T-helper 17 cell (primary cell): Measurements from ENCODE around the gene ARMC9. TPM values are rescaled to one million over a fixed set of nuclear protein-coding genes. Genes with fewer than 3 reads are reported as not detected.
A peak's percentile ranks its signal among the peaks of the same experiment; 100 is the strongest.

Experiments
- ATAC-seq: fragments of 150-1000 bp; cut with Tn5 transposase; 2 replicates; pipeline ENCODE4 v1.10.0; 2021; ENCODE audit warnings: mild to moderate bottlenecking, moderate library complexity
- DNase-seq, 3 donors: peaks; one replicate each; pipeline versions ENCODE4 v3.0.0 to v3.0.0-alpha.2; 2020 to 2021
- H3K9me3 ChIP-seq: one replicate; pipeline ENCODE4 v1.7.0; 2013; ENCODE audit warnings: low read length, mild to moderate bottlenecking; ENCODE audit not compliant: control insufficient read depth, poor library complexity, severe bottlenecking
- H3K27ac Mint-ChIP-seq: one replicate; pipeline ENCODE4 v1.8.0; 2022; ENCODE audit warnings: mild to moderate bottlenecking, moderate library complexity, mixed read lengths
- H3K27me3 Mint-ChIP-seq: one replicate; pipeline ENCODE4 v1.8.0; 2022; ENCODE audit warnings: mixed read lengths
- H3K36me3 Mint-ChIP-seq: one replicate; pipeline ENCODE4 v1.8.0; 2022; ENCODE audit warnings: low read depth, mixed read lengths
- H3K4me1 Mint-ChIP-seq: one replicate; pipeline ENCODE4 v1.8.0; 2022; ENCODE audit warnings: mild to moderate bottlenecking, mixed read lengths
- H3K4me3 Mint-ChIP-seq: one replicate; pipeline ENCODE4 v1.8.0; 2022; ENCODE audit warnings: mild to moderate bottlenecking, moderate library complexity, mixed read lengths
- total RNA-seq, 4 donors: library from RNA in 2 of 4; stranded (reverse) in 2 of 4; gene quantifications; one replicate each; pipeline ENCODE4 v1.2.3 and lab custom pipeline; 2022 to 2026

The ARMC9 gene
- total RNA-seq, 2 donors from 2014 or later: 0.37 to 0.73 TPM

DNA sequence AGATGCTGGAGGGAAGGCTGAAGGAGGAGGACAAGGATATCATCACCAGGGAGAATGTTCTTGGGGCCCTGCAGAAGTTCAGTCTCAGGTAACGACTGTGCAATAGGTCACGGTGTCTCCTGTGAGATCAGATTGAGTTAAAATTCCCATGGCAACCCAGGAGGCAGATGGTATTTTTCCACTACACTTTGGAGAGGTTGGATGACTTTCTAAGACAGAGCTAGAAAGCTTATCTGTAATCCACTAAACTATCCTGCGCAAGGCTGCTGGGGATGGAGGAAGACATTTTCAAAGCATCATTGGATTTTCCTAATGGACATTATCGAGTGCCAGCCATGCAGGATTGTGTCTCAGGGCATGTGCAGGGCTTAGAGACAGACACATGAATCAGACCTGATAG is 74.6 kb downstream of the ARMC9 start:
- ATAC-seq (no peak), DNase-seq (no peak)
- Mint-ChIP-seq H3K27ac (no peak overlapping the region), H3K4me1 (no peaks in the 10 kb centered on the region), H3K27me3 (peaks cover 31% of the 10 kb centered on the region), H3K4me3 (no peak overlapping the region), H3K36me3 (no peaks in the 10 kb centered on the region)
- no peaks in the 10 kb centered on the region for H3K9me3 ChIP-seq

DNA sequence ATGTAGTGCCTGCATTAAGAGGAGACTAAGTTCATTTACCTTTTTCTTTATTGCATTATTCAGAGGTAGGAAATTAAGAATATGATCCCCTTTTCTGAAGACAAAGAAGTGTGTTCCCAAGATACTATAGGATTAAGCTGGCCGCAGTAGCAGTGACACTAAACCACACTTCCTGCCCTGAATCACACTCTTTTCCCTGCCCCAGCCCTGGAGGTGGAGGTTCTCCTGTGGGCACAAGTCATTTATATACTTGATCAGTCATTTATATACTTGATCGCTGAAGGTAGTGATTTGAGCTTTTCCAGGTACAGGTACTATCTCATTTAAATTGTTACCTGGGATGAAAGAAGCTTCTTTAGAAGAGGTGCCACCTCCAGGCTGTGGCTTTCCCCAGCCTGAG is 78.6 kb downstream of the ARMC9 start:
- ATAC-seq (no peak), DNase-seq (no peak)
- H3K4me1 Mint-ChIP-seq: peaks cover 5% of the 10 kb centered on the region
- H3K9me3 ChIP-seq: no peaks in the 10 kb centered on the region
- H3K4me3 Mint-ChIP-seq: no peak overlapping the region
- H3K36me3 Mint-ChIP-seq: peaks cover 6% of the 10 kb centered on the region
- H3K27ac Mint-ChIP-seq: no peak overlapping the region
- H3K27me3 Mint-ChIP-seq: peaks cover 51% of the 10 kb centered on the region

DNA sequence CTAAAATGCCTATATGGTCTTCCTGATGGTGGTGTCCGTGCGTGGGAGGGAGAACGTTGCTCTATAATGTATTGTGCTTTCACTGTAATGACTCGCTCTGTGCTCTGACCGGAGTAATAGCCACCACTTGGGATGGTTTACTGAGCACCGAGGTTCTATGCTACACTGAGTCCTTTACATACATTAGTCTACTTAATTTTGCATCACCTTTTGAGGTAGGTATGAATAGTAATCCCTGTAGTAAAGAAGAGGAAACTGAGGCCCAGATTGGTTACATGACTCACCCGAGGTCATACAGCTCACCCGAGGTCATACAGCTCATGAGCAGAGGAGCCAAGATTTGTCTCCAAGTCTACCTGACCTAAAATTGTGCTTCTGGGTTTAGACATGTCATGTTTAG is 79.5 kb downstream of the ARMC9 start:
- Mint-ChIP-seq H3K36me3 (peaks cover 6% of the 10 kb centered on the region), H3K4me1 (peaks cover 5% of the 10 kb centered on the region), H3K27ac (no peak overlapping the region), H3K27me3 (peaks cover 58% of the 10 kb centered on the region), H3K4me3 (no peak overlapping the region)
- no peak for ATAC-seq
- H3K9me3 ChIP-seq: no peaks in the 10 kb centered on the region
- no peak for DNase-seq

DNA sequence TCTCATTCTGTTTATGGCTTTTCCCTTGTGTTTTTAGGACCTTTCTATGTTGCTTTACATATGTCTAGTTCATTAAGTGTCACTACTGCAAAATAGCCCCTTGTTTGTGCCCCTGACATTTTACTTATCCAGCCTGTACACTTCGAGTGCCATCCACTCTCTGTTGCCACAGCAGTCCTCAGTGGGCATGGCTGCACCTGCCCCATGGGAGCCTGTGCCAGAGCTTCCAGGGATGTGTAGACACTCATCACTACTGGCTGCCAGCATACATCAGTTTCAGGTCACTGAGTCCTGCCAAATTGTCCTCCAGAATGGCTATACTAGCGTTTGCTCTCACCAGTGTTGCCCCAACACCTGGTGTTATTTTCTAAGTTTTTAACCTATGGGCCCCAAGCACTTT is 80.4 kb downstream of the ARMC9 start:
- ATAC-seq (no peak), DNase-seq (no peak)
- Mint-ChIP-seq H3K4me1 (peaks cover 5% of the 10 kb centered on the region), H3K4me3 (no peak overlapping the region), H3K36me3 (peaks cover 6% of the 10 kb centered on the region), H3K27ac (no peak overlapping the region), H3K27me3 (peaks cover 61% of the 10 kb centered on the region)
- no peaks in the 10 kb centered on the region for H3K9me3 ChIP-seq

DNA sequence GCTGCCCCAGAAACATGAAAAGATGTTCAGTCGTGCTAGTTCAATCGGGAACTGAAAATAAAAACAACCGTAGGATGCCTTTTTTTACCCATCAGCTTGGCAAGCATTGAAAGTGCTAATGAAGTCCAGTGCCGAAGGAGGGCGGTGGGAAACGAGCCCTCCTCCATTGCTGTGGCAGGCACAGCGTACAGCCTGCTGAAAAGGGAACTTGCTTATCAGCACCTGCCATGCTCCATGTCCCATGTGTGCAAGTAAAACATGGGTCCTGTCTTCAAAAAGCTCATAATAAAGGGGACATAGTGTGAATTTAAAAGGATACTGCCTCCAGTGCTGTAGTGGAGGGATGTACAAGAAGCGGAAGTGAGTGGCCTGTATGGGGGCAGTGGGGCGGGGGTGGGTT is 82.4 kb downstream of the ARMC9 start:
- H3K9me3 ChIP-seq: no peaks in the 10 kb centered on the region
- DNase-seq (no peak), ATAC-seq (no peak)
- H3K27ac Mint-ChIP-seq: no peak overlapping the region
- peaks cover 6% of the 10 kb centered on the region for H3K36me3 Mint-ChIP-seq
- H3K4me1 Mint-ChIP-seq: peaks cover 5% of the 10 kb centered on the region
- no peak overlapping the region for H3K4me3 Mint-ChIP-seq
- peaks cover 68% of the 10 kb centered on the region for H3K27me3 Mint-ChIP-seq

DNA sequence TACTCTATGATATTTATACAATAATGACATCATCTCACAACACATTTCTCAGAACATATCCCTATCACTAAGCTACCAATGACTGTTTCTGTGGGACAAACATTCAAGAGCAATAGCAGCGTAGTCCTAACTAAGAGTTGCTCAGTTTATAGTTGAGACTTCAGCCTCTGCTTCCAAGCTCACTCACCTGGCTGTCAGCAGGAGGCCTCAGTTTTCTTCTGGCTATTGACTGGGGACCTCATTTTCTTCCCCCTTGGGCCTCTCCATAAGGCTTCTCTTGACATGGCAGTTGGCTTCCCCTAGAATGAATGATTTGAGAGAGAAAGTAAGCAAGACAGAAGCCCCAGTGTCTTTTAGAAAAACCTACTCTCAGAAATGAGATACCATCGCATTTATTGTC is 85.9 kb downstream of the ARMC9 start:
- H3K9me3 ChIP-seq: no peaks in the 10 kb centered on the region
- Mint-ChIP-seq H3K4me1 (peaks cover 5% of the 10 kb centered on the region), H3K27me3 (peaks cover 45% of the 10 kb centered on the region), H3K27ac (no peak overlapping the region), H3K36me3 (peaks cover 6% of the 10 kb centered on the region), H3K4me3 (no peak overlapping the region)
- DNase-seq (no peak), ATAC-seq (no peak)

DNA sequence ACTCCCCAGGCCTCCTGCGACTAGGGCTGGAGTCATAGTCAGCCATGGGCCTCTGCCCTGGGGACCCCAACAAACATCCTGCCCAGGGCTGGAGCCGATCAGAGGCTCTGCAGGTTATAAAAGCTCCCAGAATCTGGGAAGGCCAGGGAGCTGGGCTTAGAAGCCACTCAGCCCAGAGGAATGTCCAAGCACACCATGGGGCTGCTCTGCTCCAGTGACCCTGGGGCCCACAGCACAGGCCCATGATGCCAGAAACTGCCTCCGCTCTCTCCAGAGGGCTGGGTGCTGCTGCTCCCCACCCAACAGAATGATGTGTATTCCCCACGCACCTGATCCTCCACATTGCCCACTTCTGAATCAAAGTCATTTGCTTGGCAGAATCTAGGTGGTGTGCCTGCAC is 88.5 kb downstream of the ARMC9 start:
- no peak for DNase-seq
- Mint-ChIP-seq H3K27me3 (peaks cover 27% of the 10 kb centered on the region), H3K36me3 (no peaks in the 10 kb centered on the region), H3K27ac (no peak overlapping the region), H3K4me1 (no peaks in the 10 kb centered on the region), H3K4me3 (no peak overlapping the region)
- no peak for ATAC-seq
- H3K9me3 ChIP-seq: no peaks in the 10 kb centered on the region

DNA sequence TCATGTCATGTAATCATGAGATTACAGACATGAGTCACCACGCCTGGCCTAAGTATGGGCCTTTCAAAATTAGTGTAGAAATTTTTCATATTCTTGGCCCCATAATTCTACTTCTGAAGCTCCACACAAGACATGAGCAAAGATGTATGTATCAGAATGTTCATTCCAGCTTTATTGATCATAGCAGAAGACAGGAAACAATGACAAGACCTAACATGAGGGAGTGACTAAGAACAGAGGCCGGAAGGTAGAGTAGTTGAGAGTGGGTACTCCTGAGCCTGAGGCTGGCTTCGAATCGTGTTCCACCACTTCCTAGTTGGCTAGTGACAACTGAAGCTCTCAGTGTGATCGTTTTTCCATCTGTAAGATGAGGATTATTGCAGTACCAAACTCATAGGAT is 89.3 kb downstream of the ARMC9 start:
- Mint-ChIP-seq H3K36me3 (no peaks in the 10 kb centered on the region), H3K27me3 (peaks cover 19% of the 10 kb centered on the region), H3K4me1 (no peaks in the 10 kb centered on the region), H3K27ac (no peak overlapping the region), H3K4me3 (no peak overlapping the region)
- ATAC-seq: no peak
- DNase-seq: no peak
- H3K9me3 ChIP-seq: no peaks in the 10 kb centered on the region

DNA sequence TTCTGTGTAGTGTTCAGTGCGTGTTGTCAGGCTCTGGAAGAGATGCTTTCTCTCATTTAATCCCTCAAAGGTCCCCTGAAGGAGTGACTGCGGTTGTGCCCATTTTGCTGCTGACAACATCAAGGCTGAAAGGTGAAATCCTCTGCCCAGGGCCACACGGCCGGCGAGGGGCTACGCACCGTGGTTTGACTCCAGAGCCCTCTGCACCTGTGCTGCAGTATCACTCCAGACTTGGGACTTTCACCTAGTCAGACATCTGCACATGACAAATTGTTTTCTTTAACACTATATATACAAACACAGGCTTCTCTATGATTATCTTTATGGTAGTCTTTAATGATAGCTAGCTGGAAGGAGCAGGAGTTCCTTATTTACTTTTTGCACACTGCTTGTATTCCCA is 90.2 kb downstream of the ARMC9 start:
- no peaks in the 10 kb centered on the region for H3K9me3 ChIP-seq
- Mint-ChIP-seq H3K27me3 (peaks cover 19% of the 10 kb centered on the region), H3K4me1 (no peaks in the 10 kb centered on the region), H3K36me3 (no peaks in the 10 kb centered on the region), H3K27ac (no peak overlapping the region), H3K4me3 (no peak overlapping the region)
- DNase-seq: no peak
- no peak for ATAC-seq

DNA sequence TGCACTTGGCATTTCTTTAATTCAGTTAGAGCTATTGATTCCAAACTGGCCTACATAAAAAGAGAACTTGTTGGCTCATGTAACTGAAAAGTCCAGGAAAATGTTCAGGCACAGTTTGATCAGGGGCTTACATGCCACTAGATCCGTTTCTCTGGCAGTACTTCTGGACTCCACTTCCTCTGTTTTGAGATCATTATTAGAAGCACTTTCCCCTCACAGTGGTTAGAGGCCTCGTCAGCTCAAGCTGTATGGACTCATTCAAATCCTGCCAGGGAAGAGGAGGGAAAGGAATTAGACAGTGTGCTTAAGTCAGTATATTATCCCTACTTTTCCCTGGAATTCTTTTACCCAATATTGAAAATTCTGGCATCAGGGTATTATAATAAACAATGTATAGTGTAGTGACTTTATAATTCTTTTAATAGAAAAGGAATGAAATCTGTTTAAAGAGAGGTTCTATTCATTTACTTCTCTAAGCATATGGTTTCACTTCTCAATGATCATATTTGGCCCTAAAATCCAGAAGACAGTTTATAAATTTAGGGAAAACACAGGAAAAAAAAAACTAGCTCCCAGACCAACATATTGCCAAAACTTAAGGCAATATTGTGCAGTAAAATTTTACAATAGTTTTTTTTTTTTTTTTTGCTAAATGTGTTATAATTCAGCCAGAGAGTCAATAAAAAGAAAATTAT is 92.0 kb downstream of the ARMC9 start:
- H3K4me1 Mint-ChIP-seq: peaks cover 2% of the 10 kb centered on the region
- ATAC-seq: no peak
- no peak for DNase-seq
- H3K9me3 ChIP-seq: no peaks in the 10 kb centered on the region
- no peaks in the 10 kb centered on the region for H3K36me3 Mint-ChIP-seq
- no peak overlapping the region for H3K4me3 Mint-ChIP-seq
- H3K27ac Mint-ChIP-seq: peak overlapping the region; percentile 21
- peaks cover 19% of the 10 kb centered on the region for H3K27me3 Mint-ChIP-seq

DNA sequence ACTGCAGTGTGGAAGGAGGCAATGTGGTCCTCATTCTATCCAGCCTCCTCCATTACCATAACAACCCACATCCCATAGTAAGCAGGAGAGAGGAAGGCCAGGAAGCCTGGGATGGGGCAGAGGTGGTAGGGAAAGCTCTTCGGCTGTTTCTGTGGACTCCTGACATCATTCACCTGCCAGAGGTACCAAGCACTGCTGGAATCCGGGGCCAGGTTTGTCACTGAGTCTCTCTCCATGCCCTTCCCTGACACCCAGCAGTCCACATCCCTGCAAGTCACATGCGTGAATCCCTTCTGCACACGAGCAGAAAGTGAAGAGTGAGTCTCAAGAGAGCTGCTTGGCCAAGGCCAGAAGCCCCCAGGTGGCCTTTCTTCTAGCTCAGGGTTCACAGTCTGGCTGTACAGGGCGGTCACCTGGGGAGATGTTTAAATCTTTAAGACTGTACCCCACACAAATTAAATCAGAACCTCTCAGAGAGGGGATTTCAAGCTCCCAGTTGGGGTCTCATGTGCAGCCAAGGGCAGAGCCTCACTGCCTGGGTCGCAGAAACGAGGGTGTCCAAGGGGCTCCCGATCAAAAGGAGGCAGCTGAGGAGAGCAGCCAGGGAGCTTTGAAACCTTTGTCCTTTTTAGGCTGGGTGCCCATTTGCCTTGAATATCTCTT is 94.2 kb downstream of the ARMC9 start:
- no peaks in the 10 kb centered on the region for H3K9me3 ChIP-seq
- Mint-ChIP-seq H3K4me1 (peaks cover 2% of the 10 kb centered on the region), H3K36me3 (no peaks in the 10 kb centered on the region), H3K4me3 (no peak overlapping the region), H3K27ac (peak overlapping the region; percentile 47), H3K27me3 (peaks cover 34% of the 10 kb centered on the region)
- ATAC-seq (no peak), DNase-seq (no peak)

DNA sequence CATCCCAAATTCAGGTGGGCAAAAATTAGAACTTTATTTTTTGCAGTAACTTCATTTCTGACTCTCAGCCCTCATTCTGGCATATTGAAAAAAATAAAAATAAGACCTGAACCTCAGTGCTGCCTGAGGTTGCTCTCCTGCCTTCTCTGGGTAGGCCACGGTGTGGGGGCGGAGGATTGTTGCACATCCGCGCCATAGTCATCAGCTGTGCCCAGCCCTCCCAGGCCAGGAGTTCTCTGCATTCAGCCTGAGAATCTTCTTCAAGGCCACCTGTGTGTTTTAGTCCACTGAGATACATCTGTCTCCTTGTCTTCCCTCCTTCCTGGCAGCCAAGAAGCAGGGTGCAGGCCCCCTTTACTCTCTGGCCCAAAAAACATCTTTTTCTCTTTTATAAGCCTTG is 94.7 kb downstream of the ARMC9 start:
- H3K9me3 ChIP-seq: no peaks in the 10 kb centered on the region
- DNase-seq (no peak), ATAC-seq (no peak)
- H3K27ac Mint-ChIP-seq: no peak overlapping the region
- H3K36me3 Mint-ChIP-seq: no peaks in the 10 kb centered on the region
- H3K4me1 Mint-ChIP-seq: peaks cover 2% of the 10 kb centered on the region
- peaks cover 38% of the 10 kb centered on the region for H3K27me3 Mint-ChIP-seq
- no peak overlapping the region for H3K4me3 Mint-ChIP-seq

DNA sequence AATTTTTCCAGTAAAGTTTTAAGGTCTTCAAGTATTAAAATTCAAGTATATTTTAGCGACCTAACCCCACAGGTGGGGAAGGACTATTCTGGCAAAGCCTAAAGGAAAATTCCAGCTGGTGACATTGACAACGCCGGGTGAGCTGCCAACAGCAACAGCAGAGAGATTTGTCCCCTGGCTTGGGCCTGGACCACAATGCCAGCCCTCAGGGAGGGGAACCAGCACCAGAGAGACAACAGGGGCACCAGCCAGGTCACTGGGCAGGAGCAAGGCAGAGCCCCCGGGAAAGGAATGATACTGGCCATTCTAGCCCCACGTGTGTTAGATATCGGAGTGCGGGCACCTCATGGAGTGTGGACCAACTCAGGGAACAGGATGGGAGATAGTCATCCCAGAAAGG is 95.7 kb downstream of the ARMC9 start:
- ATAC-seq (no peak), DNase-seq (no peak)
- no peak overlapping the region for H3K27ac Mint-ChIP-seq
- H3K4me1 Mint-ChIP-seq: peaks cover 2% of the 10 kb centered on the region
- H3K4me3 Mint-ChIP-seq: no peak overlapping the region
- H3K27me3 Mint-ChIP-seq: peaks cover 39% of the 10 kb centered on the region
- H3K9me3 ChIP-seq: no peaks in the 10 kb centered on the region
- H3K36me3 Mint-ChIP-seq: no peaks in the 10 kb centered on the region
